HEK293 (cell line): ENCODE results near the gene CCT6B.

Experiments used
- PATZ1 ChIP-seq: fragments of 450-650 bp; formaldehyde crosslinking; IDR thresholded peaks from 2 replicates; pipeline ENCODE4 v1.5.1; 2016; ENCODE audit warnings: missing biosample characterization, missing genetic modification characterization
- PRDM6 ChIP-seq: fragments of 450-650 bp; formaldehyde crosslinking; IDR thresholded peaks from 2 replicates; pipeline ENCODE4 v1.5.1; 2017; ENCODE audit warnings: missing biosample characterization, missing genetic modification characterization
- TRIM28 ChIP-seq: IDR thresholded peaks from 2 replicates; pipeline ENCODE4 v1.6.1; 2011; ENCODE audit warnings: low read length, control low read depth, borderline replicate concordance
- ZBTB20 ChIP-seq: fragments of 450-650 bp; formaldehyde crosslinking; IDR thresholded peaks from 2 replicates; pipeline ENCODE4 v1.5.1; 2016; ENCODE audit warnings: missing biosample characterization, missing genetic modification characterization
- ZBTB44 ChIP-seq: fragments of 450-650 bp; IDR thresholded peaks from 2 replicates; pipeline ENCODE4 v1.5.1; 2018; ENCODE audit warnings: missing biosample characterization, mild to moderate bottlenecking, missing genetic modification characterization
- ZBTB49 ChIP-seq: fragments of 450-650 bp; formaldehyde crosslinking; IDR thresholded peaks from 2 replicates; pipeline ENCODE4 v1.5.1; 2016; ENCODE audit warnings: missing biosample characterization, missing genetic modification characterization, low read depth
- ZEB2 ChIP-seq: fragments of 450-650 bp; formaldehyde crosslinking; IDR thresholded peaks from 2 replicates; pipeline ENCODE4 v1.5.1; 2016; ENCODE audit warnings: missing biosample characterization, missing genetic modification characterization
- ZNF132 ChIP-seq: fragments of 450-650 bp; formaldehyde crosslinking; IDR thresholded peaks from 2 replicates; pipeline ENCODE4 v1.5.1; 2017; ENCODE audit warnings: missing biosample characterization, missing genetic modification characterization, borderline replicate concordance
- ZNF2 ChIP-seq: fragments of 450-650 bp; formaldehyde crosslinking; IDR thresholded peaks from 2 replicates; pipeline ENCODE4 v1.5.1; 2016; ENCODE audit warnings: missing biosample characterization, missing genetic modification characterization
- ZNF221 ChIP-seq: fragments of 450-650 bp; formaldehyde crosslinking; IDR thresholded peaks from 2 replicates; pipeline ENCODE4 v1.5.1; 2017; ENCODE audit warnings: missing biosample characterization, missing genetic modification characterization, borderline replicate concordance
- ZNF24 ChIP-seq: fragments of 450-650 bp; formaldehyde crosslinking; IDR thresholded peaks from 2 replicates; pipeline ENCODE4 v1.5.1; 2016; ENCODE audit warnings: missing biosample characterization, missing genetic modification characterization
- ZNF274 ChIP-seq, 2 experiments: fragments of 200-500 bp in 1 of 2; fragments of 450-650 bp in 1 of 2; sonication (Bioruptor generic) in 1 of 2; formaldehyde crosslinking in 1 of 2; IDR thresholded peaks; 2 replicates each; pipeline versions ENCODE4 v1.5.1 to v1.6.1; 2014 to 2016; ENCODE audit warnings: borderline replicate concordance in 1 of 2, inconsistent platforms in 1 of 2, low read length in 1 of 2, missing biosample characterization in 1 of 2, missing genetic modification characterization in 1 of 2
- ZNF302 ChIP-seq: fragments of 450-650 bp; formaldehyde crosslinking; IDR thresholded peaks from 2 replicates; pipeline ENCODE4 v1.5.1; 2016; ENCODE audit warnings: missing biosample characterization, missing genetic modification characterization, low read depth
- ZNF341 ChIP-seq: fragments of 450-650 bp; formaldehyde crosslinking; IDR thresholded peaks from 2 replicates; pipeline ENCODE4; 2016; ENCODE audit warnings: low read depth, missing biosample characterization, missing genetic modification characterization
- ZNF350 ChIP-seq: fragments of 450-650 bp; formaldehyde crosslinking; IDR thresholded peaks from 2 replicates; pipeline ENCODE4 v1.5.0; 2017; ENCODE audit warnings: missing biosample characterization, mild to moderate bottlenecking, missing genetic modification characterization
- ZNF366 ChIP-seq: fragments of 450-650 bp; formaldehyde crosslinking; conservative IDR thresholded peaks from 2 replicates; pipeline ENCODE4 v1.5.1; 2016; ENCODE audit warnings: missing biosample characterization, missing genetic modification characterization
- ZNF398 ChIP-seq: fragments of 450-650 bp; formaldehyde crosslinking; IDR thresholded peaks from 2 replicates; pipeline ENCODE4 v1.5.1; 2017; ENCODE audit warnings: missing biosample characterization, missing genetic modification characterization
- ZNF404 ChIP-seq: fragments of 450-650 bp; formaldehyde crosslinking; IDR thresholded peaks from 2 replicates; pipeline ENCODE4 v1.5.1; 2017; ENCODE audit warnings: missing biosample characterization, missing genetic modification characterization
- ZNF510 ChIP-seq: fragments of 450-650 bp; formaldehyde crosslinking; IDR thresholded peaks from 2 replicates; pipeline ENCODE4 v1.5.1; 2018; ENCODE audit warnings: mild to moderate bottlenecking, missing genetic modification characterization, missing biosample characterization; ENCODE audit not compliant: insufficient replicate concordance
- ZNF544 ChIP-seq: fragments of 450-650 bp; formaldehyde crosslinking; IDR thresholded peaks from 2 replicates; pipeline ENCODE4 v1.5.0; 2017; ENCODE audit warnings: missing biosample characterization, missing genetic modification characterization
- ZNF549 ChIP-seq: fragments of 450-650 bp; IDR thresholded peaks from 2 replicates; pipeline ENCODE4 v1.5.1; 2018; ENCODE audit warnings: missing biosample characterization, missing genetic modification characterization, mild to moderate bottlenecking, inconsistent platforms, moderate library complexity
- ZNF560 ChIP-seq: fragments of 450-650 bp; formaldehyde crosslinking; IDR thresholded peaks from 2 replicates; pipeline ENCODE4 v1.5.1; 2017; ENCODE audit warnings: missing biosample characterization, missing genetic modification characterization, borderline replicate concordance
- ZNF596 ChIP-seq: fragments of 450-650 bp; IDR thresholded peaks from 2 replicates; pipeline ENCODE4 v1.5.0; 2018; ENCODE audit warnings: missing biosample characterization, mild to moderate bottlenecking, missing genetic modification characterization, moderate library complexity
- ZNF610 ChIP-seq: fragments of 450-650 bp; formaldehyde crosslinking; IDR thresholded peaks from 2 replicates; pipeline ENCODE4 v1.5.1; 2016; ENCODE audit warnings: missing biosample characterization, missing genetic modification characterization, borderline replicate concordance
- ZNF654 ChIP-seq: fragments of 450-650 bp; formaldehyde crosslinking; IDR thresholded peaks from 2 replicates; pipeline ENCODE4 v1.5.1; 2016; ENCODE audit warnings: low read depth, missing biosample characterization, missing genetic modification characterization
- ZNF692 ChIP-seq: fragments of 450-650 bp; formaldehyde crosslinking; IDR thresholded peaks from 2 replicates; pipeline ENCODE4 v1.5.1; 2016; ENCODE audit warnings: missing biosample characterization, missing genetic modification characterization
- ZNF707 ChIP-seq: fragments of 450-650 bp; formaldehyde crosslinking; IDR thresholded peaks from 2 replicates; pipeline ENCODE4 v1.5.1; 2016; ENCODE audit warnings: missing biosample characterization, missing genetic modification characterization
- ZNF791 ChIP-seq: fragments of 450-650 bp; formaldehyde crosslinking; IDR thresholded peaks from 2 replicates; pipeline ENCODE4 v1.5.1; 2016; ENCODE audit warnings: missing biosample characterization, missing genetic modification characterization

CCT6B gene

GRCh38 chr17:34981538-34982241 lies 20.4 kb upstream of the CCT6B start (continued):
- TF ChIP-seq ZBTB49 (peak; percentile 90), TRIM28 (peak; percentile 43; the same call in 1 of the 2 replicates), ZNF610 (tag by site-specific recombination) (peak; percentile 87), ZBTB44 (tag by site-specific recombination) (peak; percentile 85), ZNF404 (tag by site-specific recombination) (no peak), ZNF132 (tag by site-specific recombination) (no peak), ZNF302 (tag by site-specific recombination) (peak; percentile 87; the same call in 1 of the 2 replicates), ZNF560 (no peak), ZNF654 (peak; percentile 13), ZNF510 (tag by site-specific recombination) (peak; percentile 13), ZNF544 (tag by site-specific recombination) (no peak), PRDM6 (peak; percentile 100), ZNF596 (peak; percentile 84), ZBTB20 (tag by site-specific recombination) (no peak), ZNF549 (peak; percentile 50; the same call in 1 of the 2 replicates), ZNF24 (peak; percentile 99), PATZ1 (tag by site-specific recombination) (peak; percentile 57), ZNF2 (tag by site-specific recombination) (peak; percentile 81), ZNF366 (tag by site-specific recombination) (peak; percentile 82), ZNF274 (IDR thresholded peaks at IDR 0.05; ENCODE audit: low read length) (no peak), ZNF274 (tag by site-specific recombination; IDR thresholded peaks at IDR 0.05; ENCODE audit: borderline replicate concordance) (no peak), ZEB2 (peak; percentile 98), ZNF350 (tag by site-specific recombination) (no peak), ZNF791 (no peak), ZNF398 (tag by site-specific recombination) (peak; percentile 77), ZNF692 (tag by site-specific recombination) (peak; percentile 76), ZNF707 (tag by site-specific recombination) (no peak), ZNF221 (peak; percentile 80; the same call in 1 of the 2 replicates), ZNF341 (tag by site-specific recombination) (peak; percentile 58; the same call in 1 of the 2 replicates)
